ENCODE measurements around the gene WASL.

WASL gene

GRCh38 chr7:123655614-123656013 lies 93.2 kb downstream of the WASL start, which contains the start of gene LMOD2:
Gene LMOD2, plus strand, starts transcription at chr7:123655866. Its CDS starts 98 bp downstream, at chr7:123655964.
- H3K9me3 ChIP-seq (ENCODE audit: low read length), result no peaks in the 10 kb centered on the region
- H3K27ac ChIP-seq (ENCODE audit: low read depth, low read length), result no peak within 1 kb of the TSS
- H3K4me1 ChIP-seq (ENCODE audit: insufficient read depth, low read length), result no peaks in the 10 kb centered on the region
- no peak within 1 kb of the TSS for H3K9ac ChIP-seq (ENCODE audit: low read length)
- H3K4me3 ChIP-seq (ENCODE audit: low read depth in 1 of 2, low read length in 2 of 2), result no peak within 1 kb of the TSS
- H3K27me3 ChIP-seq (ENCODE audit: control insufficient read depth in 1 of 2, insufficient read depth in 2 of 2, low read length in 2 of 2), result no peaks in the 10 kb centered on the region
- no peaks in the 10 kb centered on the region for H3K36me3 ChIP-seq (ENCODE audit: insufficient read depth, low read length)

- Histone ChIP-seq H3K9ac (ENCODE audit: low read length) (no peak overlapping the region), H3K9me3 (ENCODE audit: low read length) (no peaks in the 10 kb centered on the region), H3K4me3 (ENCODE audit: low read depth in 1 of 2, low read length in 2 of 2) (no peak overlapping the region), H3K27me3 (ENCODE audit: control insufficient read depth in 1 of 2, insufficient read depth in 2 of 2, low read length in 2 of 2) (no peaks in the 10 kb centered on the region), H3K27ac (ENCODE audit: low read depth, low read length) (no peak overlapping the region), H3K4me1 (ENCODE audit: insufficient read depth, low read length) (no peaks in the 10 kb centered on the region), H3K36me3 (ENCODE audit: insufficient read depth, low read length) (no peaks in the 10 kb centered on the region)
Measured at GRCh38 chr7:123653162-123653561, 95.6 kb downstream of the WASL start.

- H3K4me1 ChIP-seq (ENCODE audit: insufficient read depth, low read length), result no peaks in the 10 kb centered on the region
- no peak overlapping the region for H3K4me3 ChIP-seq (ENCODE audit: low read depth in 1 of 2, low read length in 2 of 2)
- no peaks in the 10 kb centered on the region for H3K9me3 ChIP-seq (ENCODE audit: low read length)
- no peak overlapping the region for H3K27ac ChIP-seq (ENCODE audit: low read depth, low read length)
- no peaks in the 10 kb centered on the region for H3K36me3 ChIP-seq (ENCODE audit: insufficient read depth, low read length)
- H3K27me3 ChIP-seq (ENCODE audit: control insufficient read depth in 1 of 2, insufficient read depth in 2 of 2, low read length in 2 of 2), result no peaks in the 10 kb centered on the region
- no peak overlapping the region for H3K9ac ChIP-seq (ENCODE audit: low read length)
Measured at GRCh38 chr7:123652406-123652805, 96.4 kb downstream of the WASL start.

- Histone ChIP-seq H3K9ac (ENCODE audit: low read length) (no peak overlapping the region), H3K27ac (ENCODE audit: low read depth, low read length) (no peak overlapping the region), H3K4me1 (ENCODE audit: insufficient read depth, low read length) (no peaks in the 10 kb centered on the region), H3K36me3 (ENCODE audit: insufficient read depth, low read length) (no peaks in the 10 kb centered on the region), H3K27me3 (ENCODE audit: control insufficient read depth in 1 of 2, insufficient read depth in 2 of 2, low read length in 2 of 2) (no peaks in the 10 kb centered on the region), H3K9me3 (ENCODE audit: low read length) (no peaks in the 10 kb centered on the region), H3K4me3 (ENCODE audit: low read depth in 1 of 2, low read length in 2 of 2) (no peak overlapping the region)
Measured at GRCh38 chr7:123650595-123650994, 98.2 kb downstream of the WASL start.

GRCh38 chr7:123649964-123650363 lies 98.8 kb downstream of the WASL start:
- Histone ChIP-seq H3K4me1 (ENCODE audit: insufficient read depth, low read length) (no peaks in the 10 kb centered on the region), H3K36me3 (ENCODE audit: insufficient read depth, low read length) (no peaks in the 10 kb centered on the region), H3K27ac (ENCODE audit: low read depth, low read length) (no peak overlapping the region), H3K9me3 (ENCODE audit: low read length) (no peaks in the 10 kb centered on the region), H3K9ac (ENCODE audit: low read length) (no peak overlapping the region), H3K4me3 (ENCODE audit: low read depth in 1 of 2, low read length in 2 of 2) (no peak overlapping the region), H3K27me3 (ENCODE audit: control insufficient read depth in 1 of 2, insufficient read depth in 2 of 2, low read length in 2 of 2) (no peaks in the 10 kb centered on the region)

- Histone ChIP-seq H3K4me3 (ENCODE audit: low read depth in 1 of 2, low read length in 2 of 2) (no peak overlapping the region), H3K27ac (ENCODE audit: low read depth, low read length) (no peak overlapping the region), H3K27me3 (ENCODE audit: control insufficient read depth in 1 of 2, insufficient read depth in 2 of 2, low read length in 2 of 2) (no peaks in the 10 kb centered on the region), H3K9ac (ENCODE audit: low read length) (no peak overlapping the region), H3K36me3 (ENCODE audit: insufficient read depth, low read length) (no peaks in the 10 kb centered on the region), H3K4me1 (ENCODE audit: insufficient read depth, low read length) (peaks cover 12% of the 10 kb centered on the region), H3K9me3 (ENCODE audit: low read length) (no peaks in the 10 kb centered on the region)
Measured at GRCh38 chr7:123647106-123647730, 101.6 kb downstream of the WASL start.

DNA sequence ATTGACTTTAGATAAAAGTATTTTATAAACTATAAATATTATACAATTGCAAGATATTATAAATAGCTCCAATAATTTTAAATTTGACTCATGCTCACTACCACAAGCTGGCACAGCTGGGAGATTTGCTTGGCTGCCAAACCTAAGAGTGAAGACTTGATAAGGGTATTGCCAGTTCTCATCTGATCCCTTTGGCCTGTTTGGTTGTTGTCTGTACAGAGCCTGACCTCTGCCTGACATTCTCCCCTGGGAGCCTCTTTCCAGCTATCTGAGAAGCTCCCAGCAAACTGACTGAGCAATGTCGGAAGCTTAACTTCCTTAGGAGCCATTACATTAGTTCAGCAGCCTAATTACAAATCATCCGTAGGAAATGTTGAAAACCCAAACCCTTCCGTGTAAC lies 103.3 kb downstream of the WASL start:
- no peaks in the 10 kb centered on the region for H3K9me3 ChIP-seq (ENCODE audit: low read length)
- H3K27ac ChIP-seq (ENCODE audit: low read depth, low read length), result no peak overlapping the region

GRCh38 chr7:123643495-123644441 lies 105.0 kb downstream of the WASL start:
- H3K4me3 ChIP-seq (ENCODE audit: low read depth in 1 of 2, low read length in 2 of 2), result peak overlapping the region in 1 of 2 donors; percentile 45
- H3K27ac ChIP-seq (ENCODE audit: low read depth, low read length), result no peak overlapping the region
- H3K9ac ChIP-seq (ENCODE audit: low read length), result no peak overlapping the region

More for the DNA sequence above, 103.3 kb downstream of the WASL start:
- H3K36me3 ChIP-seq (ENCODE audit: insufficient read depth, low read length), result no peaks in the 10 kb centered on the region
- H3K4me1 ChIP-seq (ENCODE audit: insufficient read depth, low read length), result peaks cover 12% of the 10 kb centered on the region
- no peak overlapping the region for H3K4me3 ChIP-seq (ENCODE audit: low read depth in 1 of 2, low read length in 2 of 2)
- H3K27me3 ChIP-seq (ENCODE audit: control insufficient read depth in 1 of 2, insufficient read depth in 2 of 2, low read length in 2 of 2), result no peaks in the 10 kb centered on the region
- no peak overlapping the region for H3K9ac ChIP-seq (ENCODE audit: low read length)

DNA sequence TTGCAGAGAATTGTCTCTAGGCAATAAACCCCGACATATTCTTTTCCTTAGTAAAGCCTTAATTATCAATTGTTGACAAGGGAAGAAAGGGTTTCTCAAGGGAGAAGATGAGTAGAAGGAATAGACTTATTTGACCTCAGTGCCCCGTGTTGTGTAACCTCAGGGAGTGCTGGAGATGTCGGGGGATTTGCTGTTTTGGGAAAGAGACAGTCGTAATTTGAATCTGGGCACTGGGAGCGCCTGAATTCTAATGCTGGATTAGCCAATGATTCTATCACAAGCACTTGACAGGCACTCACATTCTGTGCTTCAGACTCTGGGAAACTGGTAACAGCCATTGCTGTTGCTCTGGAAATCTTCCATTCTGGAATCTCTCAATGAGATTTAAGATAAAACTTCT lies 106.9 kb downstream of the WASL start:
- Histone ChIP-seq H3K9ac (ENCODE audit: low read length) (no peak overlapping the region), H3K9me3 (ENCODE audit: low read length) (no peaks in the 10 kb centered on the region), H3K27me3 (ENCODE audit: control insufficient read depth in 1 of 2, insufficient read depth in 2 of 2, low read length in 2 of 2) (no peaks in the 10 kb centered on the region), H3K4me1 (ENCODE audit: insufficient read depth, low read length) (peaks cover 12% of the 10 kb centered on the region), H3K27ac (ENCODE audit: low read depth, low read length) (no peak overlapping the region), H3K4me3 (ENCODE audit: low read depth in 1 of 2, low read length in 2 of 2) (no peak overlapping the region), H3K36me3 (ENCODE audit: insufficient read depth, low read length) (no peaks in the 10 kb centered on the region)

More at GRCh38 chr7:123643495-123644441, 105.0 kb downstream of the WASL start:
- H3K4me1 ChIP-seq (ENCODE audit: insufficient read depth, low read length), result peaks cover 12% of the 10 kb centered on the region
- H3K27me3 ChIP-seq (ENCODE audit: control insufficient read depth in 1 of 2, insufficient read depth in 2 of 2, low read length in 2 of 2), result no peaks in the 10 kb centered on the region
- no peaks in the 10 kb centered on the region for H3K36me3 ChIP-seq (ENCODE audit: insufficient read depth, low read length)
- H3K9me3 ChIP-seq (ENCODE audit: low read length), result no peaks in the 10 kb centered on the region

DNA sequence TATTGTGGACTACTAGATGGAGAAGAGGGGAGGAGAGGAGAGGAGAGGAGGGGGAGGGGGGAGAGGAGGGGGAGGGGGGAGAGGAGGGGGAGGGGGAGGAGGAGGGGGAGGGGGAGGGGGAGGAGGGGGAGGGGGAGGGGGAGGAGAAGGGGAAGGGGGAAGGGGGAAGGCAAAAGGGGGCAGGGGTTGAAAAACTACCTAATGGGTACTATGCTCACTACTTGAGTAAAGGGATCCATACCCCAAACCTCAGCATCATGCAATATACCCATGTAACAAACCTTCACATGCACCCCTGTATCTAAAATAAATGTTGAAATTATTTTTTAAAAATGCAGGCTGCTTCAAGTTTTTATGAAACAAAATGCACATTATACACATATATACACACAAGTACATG lies 108.2 kb downstream of the WASL start:
- no peak overlapping the region for H3K9ac ChIP-seq (ENCODE audit: low read length)
- H3K36me3 ChIP-seq (ENCODE audit: insufficient read depth, low read length), result no peaks in the 10 kb centered on the region
- H3K27ac ChIP-seq (ENCODE audit: low read depth, low read length), result no peak overlapping the region
- H3K27me3 ChIP-seq (ENCODE audit: control insufficient read depth in 1 of 2, insufficient read depth in 2 of 2, low read length in 2 of 2), result no peaks in the 10 kb centered on the region
- H3K9me3 ChIP-seq (ENCODE audit: low read length), result no peaks in the 10 kb centered on the region
- H3K4me3 ChIP-seq (ENCODE audit: low read depth in 1 of 2, low read length in 2 of 2), result no peak overlapping the region
- H3K4me1 ChIP-seq (ENCODE audit: insufficient read depth, low read length), result peaks cover 12% of the 10 kb centered on the region

GRCh38 chr7:123639631-123640030 lies 109.2 kb downstream of the WASL start:
- Histone ChIP-seq H3K9me3 (ENCODE audit: low read length) (no peaks in the 10 kb centered on the region), H3K36me3 (ENCODE audit: insufficient read depth, low read length) (no peaks in the 10 kb centered on the region), H3K27me3 (ENCODE audit: control insufficient read depth in 1 of 2, insufficient read depth in 2 of 2, low read length in 2 of 2) (no peaks in the 10 kb centered on the region), H3K4me3 (ENCODE audit: low read depth in 1 of 2, low read length in 2 of 2) (no peak overlapping the region), H3K4me1 (ENCODE audit: insufficient read depth, low read length) (peaks cover 12% of the 10 kb centered on the region), H3K9ac (ENCODE audit: low read length) (no peak overlapping the region), H3K27ac (ENCODE audit: low read depth, low read length) (no peak overlapping the region)
